NT2/D1 (cell line): ENCODE data around the gene C3orf22.

Source experiments
- SUZ12 ChIP-seq: IDR thresholded peaks from 2 replicates; pipeline ENCODE4 v1.6.1; 2011; ENCODE audit not compliant: insufficient read length, insufficient read depth; ENCODE audit errors: extremely low read depth
- YY1 ChIP-seq: IDR thresholded peaks from 2 replicates; pipeline ENCODE4 v1.6.1; 2011; ENCODE audit not compliant: insufficient read length, insufficient read depth
- ZNF274 ChIP-seq: IDR thresholded peaks from 2 replicates; pipeline ENCODE4 v1.6.1; 2011; ENCODE audit warnings: mild to moderate bottlenecking, low read depth, low read length

- TF ChIP-seq SUZ12 (no peak), ZNF274 (no peak), YY1 (no peak)
Measured at GRCh38 chr3:126528800-126529541, 29.8 kb downstream of the C3orf22 start.
